Stimulated activated CD8-positive, alpha-beta memory T cell treated with anti-CD3 and anti-CD28 coated beads, Interleukin-4, amount 100 ng/mL, for 1 hour (primary cell): ENCODE measurements around the gene NGFR.
A peak's percentile ranks its signal among the peaks of the same experiment; 100 is the strongest.
"Not testable (repeated sequence)": the region's sequence is repeated elsewhere in the genome, so short reads cannot be mapped to it uniquely, and the experiment has no call there.

Experiments
- DNase-seq, 2 donors: peaks; one replicate each; pipeline ENCODE4 v3.0.0-alpha.2; 2020; ENCODE audit warnings: low read depth in 2 of 2, low spot score in 1 of 2

NGFR gene

DNA sequence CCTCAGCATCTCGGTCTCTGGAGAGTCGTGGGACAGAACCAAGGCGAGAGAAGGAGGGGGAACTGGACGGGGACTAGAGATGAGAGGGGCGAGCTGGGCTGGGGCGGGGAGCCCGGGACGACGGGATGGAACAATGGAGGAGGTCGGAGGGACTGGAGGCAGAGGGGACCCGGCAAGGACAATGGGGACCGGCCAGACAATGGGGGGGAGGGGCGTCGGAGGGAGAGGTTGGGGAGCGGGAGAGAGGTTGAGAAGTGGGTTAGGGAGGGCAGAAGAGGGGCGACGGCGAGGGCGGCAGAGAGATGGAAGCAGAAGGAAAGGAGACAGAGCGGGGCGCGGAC, 719 bp downstream of the NGFR start:
- no peak for DNase-seq

DNA sequence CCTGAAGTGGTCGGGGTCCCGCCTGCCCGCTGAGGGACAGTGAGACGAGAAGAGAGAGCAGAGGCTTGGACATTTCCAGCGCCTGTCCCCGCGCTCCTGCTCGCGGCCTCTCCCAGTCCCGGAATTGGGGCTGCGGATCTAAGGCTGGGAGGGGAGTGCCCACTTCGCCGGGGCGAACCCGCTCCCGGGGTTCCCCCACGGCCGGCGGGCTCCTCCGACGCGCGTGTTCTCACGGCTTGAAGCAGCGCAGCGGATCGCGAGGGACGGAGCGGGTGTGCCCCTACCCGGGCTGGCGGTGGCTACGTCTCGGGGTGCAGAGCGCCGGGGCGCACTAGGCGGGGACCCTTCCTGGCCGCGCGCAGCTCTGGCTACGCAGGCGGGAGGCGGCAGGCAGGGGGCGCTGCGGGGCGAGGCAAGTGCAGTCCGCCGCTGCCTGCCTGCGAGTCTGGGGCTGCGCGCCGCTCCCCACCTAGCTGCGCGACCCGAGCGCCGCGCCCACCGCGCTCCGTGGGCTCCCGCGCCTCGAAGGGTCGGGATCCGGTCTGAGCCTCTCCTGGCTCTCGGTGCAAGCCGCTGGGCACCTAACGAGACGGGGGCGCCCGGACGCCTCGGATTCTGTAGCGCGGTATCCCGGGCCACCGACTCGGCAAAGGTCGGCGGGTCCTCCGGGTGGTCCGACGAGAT, 1.2 kb downstream of the NGFR start:
- DNase-seq = peak; percentile 65 to 70

DNA sequence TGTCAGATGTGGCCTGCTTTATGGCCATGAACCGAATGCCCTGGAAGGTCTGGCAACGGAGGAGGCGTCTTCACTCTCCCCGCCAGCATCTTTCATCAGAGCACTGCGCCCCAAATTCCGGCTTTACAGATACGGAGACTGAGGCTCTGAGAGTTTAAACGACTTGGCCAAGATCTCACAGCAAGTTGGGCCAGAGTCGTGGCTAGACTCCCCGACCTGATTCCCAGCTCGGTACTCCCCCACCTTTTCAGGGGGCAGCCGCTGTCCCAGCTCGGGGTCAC, 1.7 kb downstream of the NGFR start:
- DNase-seq = no peak

DNA sequence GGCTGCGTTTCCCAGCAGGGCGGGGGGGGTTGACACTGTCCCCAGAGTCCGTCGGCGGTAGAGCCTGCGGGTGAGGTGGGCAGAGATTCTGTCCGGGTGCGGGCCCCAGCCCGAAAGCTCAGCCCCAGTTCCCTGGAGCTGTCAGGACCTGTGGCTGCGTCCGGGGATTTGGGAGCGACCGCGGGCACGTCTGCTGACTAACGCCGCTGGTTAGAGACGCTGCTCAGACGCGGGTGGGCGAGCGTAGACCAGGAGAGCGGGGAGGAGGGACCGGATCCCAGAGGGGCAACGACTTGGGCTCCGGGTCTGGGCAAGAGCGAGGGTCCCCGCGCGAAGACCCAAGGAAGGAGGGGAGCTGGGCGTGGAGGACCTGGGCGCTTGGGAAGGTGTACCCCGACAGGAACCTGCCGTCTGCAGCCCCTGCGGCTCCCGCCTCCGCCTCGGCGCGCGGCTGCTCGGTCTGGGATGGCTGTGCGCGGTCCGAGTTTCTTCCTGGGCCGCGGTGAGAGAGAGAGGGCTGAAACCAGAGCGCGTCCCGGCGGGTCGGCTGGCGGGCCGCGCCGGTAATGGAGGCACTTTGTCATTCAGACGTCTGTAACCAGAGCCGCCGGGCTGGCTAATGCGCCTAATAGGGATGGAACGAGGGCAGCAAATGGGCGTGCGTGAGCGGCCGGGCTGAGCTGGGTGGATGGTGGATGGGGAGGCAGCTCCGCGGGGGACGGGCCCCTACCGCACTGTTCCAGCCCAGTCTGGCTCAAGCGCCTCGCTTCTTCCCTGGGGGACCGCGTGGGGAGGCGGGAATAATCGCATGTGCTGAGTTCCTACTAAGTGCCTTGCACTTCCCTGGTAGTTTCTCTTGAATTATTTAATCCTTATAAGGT, 2.3 kb downstream of the NGFR start:
- DNase-seq = no peak

DNA sequence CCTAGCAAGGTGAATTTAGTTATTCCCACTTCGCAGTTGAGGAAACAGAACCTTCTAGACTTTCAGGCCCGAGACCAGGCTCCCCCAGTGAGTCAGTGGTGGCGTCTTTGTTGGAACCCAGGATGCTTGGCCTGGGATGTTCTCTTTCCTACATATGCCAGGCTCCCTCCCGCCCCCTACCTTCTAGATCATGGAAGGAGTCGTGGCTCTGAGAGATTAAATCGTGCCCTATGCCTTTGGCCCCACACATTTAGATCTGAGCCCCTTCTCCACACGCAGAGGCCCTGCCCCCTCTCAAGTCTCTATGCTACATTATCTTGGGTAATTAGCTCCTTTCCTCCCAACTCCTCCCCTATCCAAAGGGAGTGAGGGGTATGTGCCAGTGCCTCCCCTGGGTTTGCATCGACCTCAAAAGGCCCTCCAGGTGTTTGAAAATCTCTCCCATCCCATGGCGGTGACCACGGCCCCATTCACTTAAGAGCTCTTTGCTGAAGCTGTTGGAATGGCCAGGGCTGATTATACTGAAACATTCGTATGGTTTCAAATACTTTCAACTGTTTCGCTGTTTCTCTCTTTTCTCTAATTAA, 3.0 kb downstream of the NGFR start:
- no peak for DNase-seq

DNA sequence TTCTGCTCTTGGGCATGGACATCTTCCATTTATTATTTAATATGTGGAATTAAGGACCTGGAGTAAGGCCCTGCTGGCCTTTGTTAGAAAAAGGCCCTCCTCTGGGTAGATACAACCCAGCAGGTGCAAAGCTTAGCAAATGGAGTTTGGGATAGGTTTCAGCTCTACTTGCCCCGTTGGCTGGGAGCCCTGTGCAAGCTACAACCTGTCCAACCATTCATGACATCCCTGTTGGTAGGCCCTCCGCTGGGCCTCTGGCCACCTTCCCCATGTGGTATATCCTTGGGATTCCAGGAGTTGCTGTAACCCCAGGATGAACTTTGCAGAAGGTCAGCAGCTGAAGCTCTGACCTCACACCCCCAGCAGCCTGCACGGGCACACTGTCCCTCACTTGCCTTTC, 6.4 kb downstream of the NGFR start:
- DNase-seq = no peak

DNA sequence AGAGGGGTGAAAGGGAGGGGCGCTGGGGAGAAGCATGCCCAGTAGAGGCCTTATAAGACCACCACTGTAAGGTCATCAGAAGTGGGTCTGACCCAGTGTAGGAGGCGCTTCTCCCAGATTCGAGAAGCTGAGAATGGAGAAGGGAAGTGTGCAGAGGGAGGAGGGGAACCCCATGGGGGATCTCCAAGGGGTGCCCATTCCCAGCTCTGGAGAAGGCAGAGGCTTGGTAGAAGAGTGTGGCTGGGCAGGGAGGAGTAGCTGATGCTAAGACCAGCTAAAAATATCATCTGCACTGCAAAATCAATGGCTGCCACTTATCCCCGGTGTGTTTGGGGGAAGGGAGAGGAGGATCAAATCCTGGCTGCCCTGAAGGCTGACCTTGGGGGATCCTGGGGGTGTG, 7.2 kb downstream of the NGFR start:
- DNase-seq = no peak

DNA sequence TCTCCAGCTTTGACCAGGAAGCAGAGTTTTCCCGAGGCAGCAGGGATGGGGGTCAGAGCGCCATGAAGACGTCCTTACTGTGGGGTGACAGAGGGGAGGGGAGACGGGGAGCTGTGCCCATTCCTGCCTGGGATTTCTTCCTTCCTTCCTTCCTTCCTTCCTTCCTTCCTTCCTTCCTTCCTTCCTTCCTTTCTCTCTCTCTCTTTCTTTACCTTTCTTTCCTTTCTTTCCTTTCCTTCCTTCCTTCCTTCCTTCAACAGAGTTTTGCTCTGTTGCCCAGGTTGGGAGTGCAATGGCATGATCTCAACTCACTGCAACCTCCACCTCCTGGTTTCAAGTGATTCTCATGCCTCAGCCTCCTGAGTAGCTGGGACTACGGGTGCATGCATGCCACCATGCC, 7.6 kb downstream of the NGFR start:
- DNase-seq = not testable (repeated sequence)

DNA sequence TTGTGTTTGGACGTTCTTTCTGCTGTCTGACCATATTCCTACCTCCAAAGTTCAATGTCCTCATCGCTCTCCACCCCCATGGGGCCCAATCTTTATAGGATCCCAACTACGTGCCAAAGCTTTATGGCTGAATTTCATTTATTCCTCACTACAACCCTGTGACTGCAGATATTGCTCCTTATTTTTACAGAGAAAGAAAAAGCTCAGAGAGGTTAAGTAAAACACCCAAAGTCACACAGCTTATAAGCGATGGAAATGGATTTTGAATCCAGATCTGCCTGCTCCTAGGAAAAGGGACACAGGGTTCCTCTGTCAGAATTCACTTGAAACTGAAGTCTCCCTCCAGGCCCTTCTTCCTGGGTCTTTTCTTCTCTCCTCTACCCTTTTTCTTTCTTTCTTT, 9.3 kb downstream of the NGFR start:
- DNase-seq = no peak

DNA sequence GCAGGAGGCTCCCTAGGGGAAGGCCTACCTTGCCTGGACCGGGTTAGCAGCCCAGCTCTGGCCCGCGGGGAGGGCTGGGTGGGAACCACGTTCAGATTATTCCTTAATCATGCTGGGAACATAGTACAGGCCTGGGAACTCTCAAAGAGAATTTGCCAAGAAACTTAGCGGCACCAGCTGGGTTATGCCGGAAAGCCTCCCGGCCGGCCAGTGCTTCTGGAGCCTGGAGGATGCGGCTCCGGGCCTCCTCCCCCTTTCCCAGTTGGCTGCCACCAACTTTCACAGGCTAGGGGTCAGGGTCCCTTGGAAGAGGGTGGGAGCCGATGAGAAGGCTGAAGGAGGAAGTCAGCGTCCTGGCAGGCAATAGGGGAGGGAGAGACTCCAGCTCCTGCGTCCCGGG, 10.8 kb downstream of the NGFR start:
- DNase-seq = no peak

DNA sequence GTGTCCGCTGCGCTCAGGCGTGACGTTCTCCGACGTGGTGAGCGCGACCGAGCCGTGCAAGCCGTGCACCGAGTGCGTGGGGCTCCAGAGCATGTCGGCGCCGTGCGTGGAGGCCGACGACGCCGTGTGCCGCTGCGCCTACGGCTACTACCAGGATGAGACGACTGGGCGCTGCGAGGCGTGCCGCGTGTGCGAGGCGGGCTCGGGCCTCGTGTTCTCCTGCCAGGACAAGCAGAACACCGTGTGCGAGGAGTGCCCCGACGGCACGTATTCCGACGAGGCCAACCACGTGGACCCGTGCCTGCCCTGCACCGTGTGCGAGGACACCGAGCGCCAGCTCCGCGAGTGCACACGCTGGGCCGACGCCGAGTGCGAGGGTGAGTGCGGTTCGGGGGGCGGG, 11.2 kb downstream of the NGFR start:
- no peak for DNase-seq

DNA sequence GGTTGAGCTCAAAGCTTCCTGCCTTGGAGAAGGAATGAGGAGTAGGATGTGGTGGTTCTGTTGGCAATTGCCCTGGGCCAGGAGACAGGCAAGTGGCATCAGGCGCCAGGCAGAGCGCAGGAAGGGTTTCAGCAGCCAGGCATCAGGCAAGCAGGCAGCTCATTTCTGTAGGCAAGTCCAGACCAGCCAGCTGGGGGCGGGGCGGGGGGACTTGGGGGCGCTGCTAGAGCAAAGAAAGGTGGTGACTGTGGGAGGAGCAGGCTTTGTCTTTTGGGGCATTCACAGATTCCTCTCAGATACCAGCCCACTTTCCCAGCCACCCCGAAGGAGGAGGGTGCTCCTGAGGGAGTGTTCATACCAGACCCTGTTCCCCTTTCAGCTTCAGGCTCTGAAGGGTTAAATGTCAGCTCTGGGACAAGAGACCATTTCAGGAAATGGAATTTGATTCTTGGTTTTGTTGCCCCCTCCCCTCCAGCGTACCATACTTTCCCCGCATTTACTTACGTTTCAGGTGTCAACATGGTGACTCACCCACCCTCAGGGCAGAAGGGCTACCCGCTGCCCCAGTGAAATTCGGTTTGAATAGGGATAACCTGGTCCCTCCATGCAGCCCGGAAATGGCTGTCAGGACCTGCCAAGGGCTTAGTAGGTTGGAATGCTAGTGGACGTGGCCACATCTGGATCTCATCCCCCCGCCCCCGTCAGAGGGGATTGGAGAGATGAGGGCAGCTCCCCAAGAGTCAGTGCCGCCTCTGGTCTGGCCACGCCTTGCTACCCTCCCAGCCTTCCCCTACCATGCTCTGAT, 13.2 kb downstream of the NGFR start:
- no peak for DNase-seq

DNA sequence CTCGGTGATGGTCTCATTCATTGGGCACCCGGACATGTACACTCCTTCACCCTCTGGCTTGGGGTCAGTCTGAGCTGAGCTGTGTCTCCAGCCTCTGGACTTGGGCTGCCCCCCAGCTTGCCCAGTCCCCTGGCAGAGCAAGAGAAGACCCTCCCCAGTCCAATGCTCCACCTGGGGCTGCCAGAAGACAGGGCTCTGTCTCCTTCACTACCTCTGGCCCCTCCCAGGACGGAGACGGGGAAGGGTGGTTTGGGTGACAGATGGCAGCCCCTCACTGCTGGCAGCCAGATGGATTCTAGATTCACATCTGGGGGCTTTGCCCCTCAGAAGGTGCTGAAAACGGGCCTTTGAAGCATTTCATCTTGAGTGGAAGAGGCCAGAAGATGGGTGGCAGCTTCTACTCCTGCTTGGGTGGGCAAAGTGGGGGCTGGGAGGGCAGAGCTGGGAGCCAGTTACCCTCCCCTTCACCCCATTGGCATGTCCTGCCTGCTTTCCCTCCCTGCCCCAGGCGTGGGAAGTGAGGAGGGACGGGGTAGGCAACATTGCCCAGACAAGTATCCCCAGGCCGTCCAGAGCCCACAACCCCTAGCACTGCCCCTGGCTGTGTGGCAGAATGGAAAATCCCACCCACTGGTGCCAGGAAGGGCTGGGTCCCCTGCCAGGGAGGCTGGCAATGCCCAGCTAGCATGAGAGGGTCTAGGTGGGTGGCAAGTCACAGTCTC, 13.9 kb downstream of the NGFR start:
- no peak for DNase-seq

DNA sequence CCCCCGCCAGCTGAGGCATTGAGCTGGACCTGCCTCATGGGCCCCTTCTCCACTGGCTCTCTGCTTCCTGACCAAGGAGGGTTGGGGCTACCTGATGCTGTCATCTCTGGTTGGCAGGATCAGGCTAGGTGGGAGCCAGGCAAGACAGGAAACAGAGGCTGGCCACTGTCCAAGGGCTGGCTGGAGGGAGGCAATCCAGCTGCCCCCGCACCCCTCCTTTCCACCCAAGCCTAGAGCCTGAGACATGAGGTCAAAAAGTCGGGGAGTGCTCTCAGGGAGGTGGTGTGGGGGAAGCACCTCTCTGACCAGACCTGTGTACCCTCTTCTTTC, 14.5 kb downstream of the NGFR start:
- DNase-seq = no peak

DNA sequence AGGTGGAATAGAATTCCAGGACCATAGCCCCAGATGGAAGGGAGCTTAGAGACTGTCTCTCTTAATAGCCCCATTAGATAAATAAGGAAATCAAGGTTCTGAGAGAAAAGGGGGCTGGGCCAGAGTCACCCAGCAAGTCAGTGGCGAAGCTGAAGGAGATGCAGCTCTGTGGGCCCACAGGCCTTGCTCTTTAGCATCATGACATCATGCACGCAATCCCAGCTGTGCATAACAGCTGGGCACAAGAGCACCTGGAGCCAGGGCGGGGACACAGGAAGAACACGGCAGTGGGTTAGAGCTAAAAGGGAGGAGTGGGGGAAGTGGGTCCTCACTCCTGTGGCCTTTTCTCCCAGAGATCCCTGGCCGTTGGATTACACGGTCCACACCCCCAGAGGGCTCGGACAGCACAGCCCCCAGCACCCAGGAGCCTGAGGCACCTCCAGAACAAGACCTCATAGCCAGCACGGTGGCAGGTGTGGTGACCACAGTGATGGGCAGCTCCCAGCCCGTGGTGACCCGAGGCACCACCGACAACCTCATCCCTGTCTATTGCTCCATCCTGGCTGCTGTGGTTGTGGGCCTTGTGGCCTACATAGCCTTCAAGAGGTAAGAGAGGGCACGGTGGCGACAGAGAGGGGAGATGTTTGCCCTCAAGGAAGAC, 15.1 kb downstream of the NGFR start:
- DNase-seq = no peak

DNA sequence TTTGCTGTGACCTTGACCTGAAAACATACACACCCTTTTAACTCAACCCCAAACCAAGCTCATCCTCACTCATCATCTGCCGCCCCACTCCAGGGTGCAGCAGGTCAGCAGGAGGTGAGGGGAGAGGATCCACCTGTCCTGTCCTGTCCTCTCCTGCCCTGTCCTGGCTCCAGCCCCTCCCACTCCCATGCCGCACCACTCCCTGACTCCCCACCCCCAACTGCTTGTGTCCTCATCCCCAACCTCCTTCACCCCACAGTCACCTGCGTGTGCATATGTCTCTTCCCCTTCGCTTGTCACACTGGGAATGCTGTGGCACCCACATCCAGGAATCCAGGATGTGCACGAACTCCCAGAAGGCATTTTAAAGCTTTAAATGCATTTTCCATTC, 15.6 kb downstream of the NGFR start:
- no peak for DNase-seq

DNA sequence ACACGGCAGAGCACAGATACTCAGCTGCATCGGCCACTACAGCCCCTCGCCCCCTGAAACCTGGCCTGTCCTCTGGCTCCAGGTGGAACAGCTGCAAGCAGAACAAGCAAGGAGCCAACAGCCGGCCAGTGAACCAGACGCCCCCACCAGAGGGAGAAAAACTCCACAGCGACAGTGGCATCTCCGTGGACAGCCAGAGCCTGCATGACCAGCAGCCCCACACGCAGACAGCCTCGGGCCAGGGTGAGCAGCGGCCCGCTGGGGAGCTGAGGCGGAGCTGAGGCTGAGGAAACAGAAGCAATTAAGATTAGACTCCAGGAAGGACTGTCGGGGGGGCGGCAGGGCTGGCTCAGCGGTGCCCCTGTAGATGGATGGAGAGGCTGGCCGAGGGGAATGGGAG, 16.7 kb downstream of the NGFR start:
- DNase-seq = no peak

DNA sequence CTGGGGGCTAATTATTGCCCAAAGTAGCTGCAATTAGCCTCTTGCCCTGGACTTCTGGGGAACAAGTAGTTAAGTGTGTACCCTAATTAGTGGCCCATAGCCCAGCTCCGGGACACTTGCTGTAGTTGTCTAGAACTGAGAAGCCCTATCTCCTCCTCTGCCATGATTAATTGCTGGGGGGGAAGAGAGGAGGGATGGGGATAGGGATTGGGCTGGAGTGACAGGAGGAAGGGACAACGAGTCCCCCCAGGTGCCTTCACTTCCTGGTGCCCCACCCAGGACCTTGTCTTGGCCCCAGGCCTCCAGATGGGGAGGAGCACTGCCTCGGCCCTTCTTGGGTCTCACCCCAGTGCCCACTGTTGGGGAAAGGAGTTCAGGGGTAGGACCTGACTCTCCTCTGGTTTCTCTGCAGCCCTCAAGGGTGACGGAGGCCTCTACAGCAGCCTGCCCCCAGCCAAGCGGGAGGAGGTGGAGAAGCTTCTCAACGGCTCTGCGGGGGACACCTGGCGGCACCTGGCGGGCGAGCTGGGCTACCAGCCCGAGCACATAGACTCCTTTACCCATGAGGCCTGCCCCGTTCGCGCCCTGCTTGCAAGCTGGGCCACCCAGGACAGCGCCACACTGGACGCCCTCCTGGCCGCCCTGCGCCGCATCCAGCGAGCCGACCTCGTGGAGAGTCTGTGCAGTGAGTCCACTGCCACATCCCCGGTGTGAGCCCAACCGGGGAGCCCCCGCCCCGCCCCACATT, 17.4 kb downstream of the NGFR start:
- DNase-seq = no peak

DNA sequence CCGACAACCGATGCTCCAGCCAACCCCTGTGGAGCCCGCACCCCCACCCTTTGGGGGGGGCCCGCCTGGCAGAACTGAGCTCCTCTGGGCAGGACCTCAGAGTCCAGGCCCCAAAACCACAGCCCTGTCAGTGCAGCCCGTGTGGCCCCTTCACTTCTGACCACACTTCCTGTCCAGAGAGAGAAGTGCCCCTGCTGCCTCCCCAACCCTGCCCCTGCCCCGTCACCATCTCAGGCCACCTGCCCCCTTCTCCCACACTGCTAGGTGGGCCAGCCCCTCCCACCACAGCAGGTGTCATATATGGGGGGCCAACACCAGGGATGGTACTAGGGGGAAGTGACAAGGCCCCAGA, 17.9 kb downstream of the NGFR start:
- no peak for DNase-seq

DNA sequence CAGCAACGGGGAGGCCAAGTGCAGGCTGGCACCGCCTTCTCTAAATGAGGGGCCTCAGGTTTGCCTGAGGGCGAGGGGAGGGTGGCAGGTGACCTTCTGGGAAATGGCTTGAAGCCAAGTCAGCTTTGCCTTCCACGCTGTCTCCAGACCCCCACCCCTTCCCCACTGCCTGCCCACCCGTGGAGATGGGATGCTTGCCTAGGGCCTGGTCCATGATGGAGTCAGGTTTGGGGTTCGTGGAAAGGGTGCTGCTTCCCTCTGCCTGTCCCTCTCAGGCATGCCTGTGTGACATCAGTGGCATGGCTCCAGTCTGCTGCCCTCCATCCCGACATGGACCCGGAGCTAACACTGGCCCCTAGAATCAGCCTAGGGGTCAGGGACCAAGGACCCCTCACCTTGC, 18.5 kb downstream of the NGFR start:
- no peak for DNase-seq
